ENCODE data around the gene MYH15. TPM values are rescaled to one million over a fixed set of nuclear protein-coding genes. Genes with fewer than 3 reads are reported as not detected.
"Not testable (repeated sequence)": the region's sequence is repeated elsewhere in the genome, so short reads cannot be mapped to it uniquely, and the experiment has no call there.

Gene MYH15
- total RNA-seq, 1 donor from 2014 or later, result 0.49 TPM

DNA sequence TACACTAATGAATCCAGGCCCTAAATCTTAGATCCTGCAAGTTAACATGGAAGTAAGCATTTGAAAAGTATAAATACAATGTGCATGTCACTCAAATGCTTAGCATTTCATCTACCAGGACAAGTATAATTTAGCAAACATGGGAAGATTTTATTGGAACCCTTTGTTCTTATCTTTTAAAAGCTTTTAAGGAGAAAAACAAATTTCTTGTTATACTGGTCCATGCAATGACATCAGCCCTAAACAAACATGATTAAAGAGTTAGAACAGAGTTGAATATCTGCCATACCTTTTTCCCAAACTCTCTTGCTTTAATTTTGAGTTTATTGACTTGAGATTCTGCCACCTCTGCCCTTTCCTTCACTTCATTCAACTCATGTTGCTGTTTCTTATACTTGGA, 127.1 kb downstream of the MYH15 start:
- no peak for DNase-seq

DNA sequence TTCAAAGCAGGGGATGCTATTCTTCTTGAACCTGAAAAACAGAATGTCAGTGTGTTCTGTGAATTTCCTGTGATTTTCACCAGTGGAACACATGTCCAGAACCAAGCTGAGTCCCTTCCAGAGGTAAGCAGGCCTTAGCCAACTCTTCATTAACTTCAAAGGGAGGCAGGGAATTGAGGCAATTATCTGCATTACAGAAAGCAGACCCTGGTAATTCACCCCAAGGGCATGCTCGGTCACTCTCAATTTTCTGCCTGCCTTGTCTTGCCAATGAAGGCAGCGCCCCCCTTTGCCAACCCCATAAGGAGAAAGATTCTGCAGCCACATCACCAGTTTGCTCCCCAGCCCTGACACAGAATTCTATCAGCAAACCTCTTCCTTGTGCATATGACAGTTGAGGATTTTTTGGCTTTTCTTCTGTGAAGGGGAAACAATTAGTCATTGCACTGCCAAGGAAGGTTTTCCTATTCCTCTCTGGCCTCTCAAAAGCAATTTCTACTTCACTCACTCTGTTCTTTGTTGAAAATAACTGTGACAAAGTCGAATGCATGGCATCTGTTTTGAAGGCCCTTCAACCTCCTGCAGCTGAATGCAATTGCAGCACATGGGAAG, 128.8 kb downstream of the MYH15 start:
- no peak for DNase-seq

DNA sequence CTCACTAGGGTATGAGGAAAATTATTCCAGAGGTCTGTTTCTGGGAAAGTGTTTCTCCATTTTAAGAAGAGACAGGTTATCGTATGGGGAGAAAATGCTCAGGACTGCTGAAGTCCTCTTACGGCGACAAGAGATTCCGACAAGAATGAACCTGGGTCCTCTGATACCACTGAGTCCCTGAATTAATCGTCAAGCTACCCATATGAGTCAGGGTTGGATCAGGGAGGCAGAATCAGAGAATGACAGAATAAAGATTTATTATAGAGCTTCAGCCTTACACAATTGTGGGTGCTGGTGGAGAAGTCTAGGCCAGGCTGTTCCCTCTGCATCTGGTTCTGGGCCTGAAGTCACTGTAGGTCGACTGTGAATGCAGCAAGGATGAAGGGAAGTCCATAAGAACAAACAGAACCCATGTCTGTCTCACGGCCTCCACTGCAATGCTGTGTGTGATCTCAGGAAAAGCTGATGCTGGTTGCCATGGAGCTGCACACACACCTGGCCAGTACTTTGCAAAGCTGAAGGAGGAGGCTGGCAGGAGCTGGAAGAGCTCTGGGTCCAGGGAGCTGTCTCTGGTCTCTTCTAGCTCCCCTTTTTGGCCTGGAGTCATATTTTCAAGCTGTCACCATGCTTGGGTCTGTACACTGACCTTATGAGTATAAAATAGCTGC, 130.1 kb downstream of the MYH15 start:
- DNase-seq, result no peak

DNA sequence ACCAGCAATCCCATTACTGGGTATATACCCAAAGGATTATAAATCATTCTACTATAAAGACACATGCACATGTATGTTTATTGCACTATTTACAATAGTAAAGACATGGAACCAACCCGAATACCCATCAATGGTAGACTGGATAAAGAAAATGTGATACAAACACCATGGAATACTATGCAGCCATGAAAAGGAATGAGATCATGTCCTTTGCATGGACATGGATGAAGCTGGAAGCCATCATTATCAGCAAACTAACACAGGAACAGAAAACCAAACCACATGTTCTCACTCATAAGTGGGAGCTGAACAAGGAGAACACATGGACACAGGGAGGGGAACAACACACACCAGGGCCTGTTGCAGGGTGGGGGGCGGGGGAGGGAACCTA, 131.4 kb downstream of the MYH15 start:
- DNase-seq, result not testable (repeated sequence)

DNA sequence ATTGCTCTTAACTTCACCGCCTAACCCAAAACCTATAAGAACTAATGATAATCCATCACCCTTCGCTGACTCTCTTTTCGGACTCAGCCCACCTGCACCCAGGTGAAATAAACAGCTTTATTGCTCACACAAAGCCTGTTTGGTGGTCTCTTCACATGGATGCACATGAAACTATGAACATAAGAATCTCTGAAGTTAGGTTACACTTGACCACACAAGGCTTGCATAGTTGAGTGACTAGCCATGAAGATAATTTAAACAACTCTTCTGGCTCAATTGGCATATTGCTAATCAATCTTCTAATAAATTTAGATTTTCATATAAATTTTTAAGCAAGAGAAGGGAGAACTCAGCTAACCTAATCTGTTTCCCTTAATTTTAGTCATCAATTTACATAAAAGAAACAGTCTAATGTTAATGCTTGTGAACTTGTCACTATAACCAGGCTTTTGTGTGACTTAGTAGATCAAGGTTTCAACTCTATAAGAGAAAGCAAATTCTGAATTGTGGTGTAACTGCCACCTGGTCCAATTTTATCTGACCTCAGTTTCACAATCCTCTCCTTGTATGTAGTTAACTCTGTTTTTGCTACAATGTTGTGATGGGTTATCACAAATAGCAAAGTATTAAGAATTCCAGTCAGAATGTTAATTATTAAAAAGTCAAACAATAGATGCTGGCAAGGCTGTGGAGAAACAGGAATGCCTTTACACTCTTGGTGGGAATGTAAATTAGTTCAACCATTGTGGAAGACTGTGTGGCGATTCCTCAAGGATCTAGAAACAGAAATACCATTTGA, 132.0 kb downstream of the MYH15 start:
- DNase-seq, result no peak

DNA sequence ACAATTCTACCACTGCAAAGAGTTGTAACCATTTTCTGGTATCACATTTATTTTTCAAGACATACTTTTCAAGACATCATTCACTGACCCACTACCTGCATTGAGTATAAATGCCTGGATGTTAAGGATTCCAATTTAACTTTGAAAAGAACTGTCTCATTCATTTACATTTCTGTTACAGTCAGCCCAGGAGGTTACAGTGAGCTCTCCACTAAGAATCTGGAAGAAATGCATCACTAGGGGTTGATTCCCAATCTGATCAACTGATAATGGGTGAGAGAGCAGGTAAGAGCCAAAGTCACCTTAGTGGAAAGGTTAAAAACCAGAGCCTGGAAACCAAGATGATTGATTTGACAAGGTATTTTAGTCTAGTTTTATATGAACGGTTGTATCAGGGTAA, 133.0 kb downstream of the MYH15 start:
- no peak for DNase-seq

DNA sequence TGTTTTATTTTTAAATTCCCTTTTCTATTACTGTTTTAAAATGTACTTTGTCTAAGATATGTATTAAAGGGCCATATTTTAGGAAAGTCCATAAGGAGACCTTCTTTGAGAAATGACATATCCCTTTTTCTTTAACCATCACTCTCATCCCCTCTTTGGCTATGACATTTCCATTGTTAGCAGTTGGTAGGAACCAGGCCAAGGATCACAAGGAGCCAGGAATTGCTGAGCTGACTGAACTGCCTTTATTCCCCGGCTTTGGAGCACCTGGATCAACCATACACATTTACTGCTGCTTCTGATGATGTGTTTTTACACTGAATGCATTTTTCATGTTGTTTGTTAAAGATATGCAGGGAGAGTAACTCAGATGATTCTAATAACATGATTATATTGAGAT, 134.4 kb downstream of the MYH15 start:
- no peak for DNase-seq

DNA sequence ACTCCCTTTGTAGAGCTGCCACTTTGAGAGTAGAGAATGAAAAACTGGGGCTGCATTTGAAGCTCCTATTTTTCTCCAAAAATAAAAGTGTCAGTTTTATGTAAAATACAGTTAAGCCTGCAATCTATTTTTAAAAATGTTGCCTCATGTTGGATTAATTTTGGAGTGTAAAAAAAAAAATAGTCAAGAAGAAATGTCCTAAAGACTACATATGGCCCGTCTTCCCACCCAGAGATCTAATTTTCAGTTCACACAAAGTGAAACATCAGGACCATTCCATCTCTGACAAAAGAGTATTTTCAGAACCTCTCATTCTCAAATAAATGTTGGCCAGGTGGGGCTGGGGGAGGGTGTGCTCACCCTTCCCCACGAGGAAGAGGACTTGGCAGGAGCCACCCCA, 151.4 kb downstream of the MYH15 start:
- DNase-seq, result no peak

DNA sequence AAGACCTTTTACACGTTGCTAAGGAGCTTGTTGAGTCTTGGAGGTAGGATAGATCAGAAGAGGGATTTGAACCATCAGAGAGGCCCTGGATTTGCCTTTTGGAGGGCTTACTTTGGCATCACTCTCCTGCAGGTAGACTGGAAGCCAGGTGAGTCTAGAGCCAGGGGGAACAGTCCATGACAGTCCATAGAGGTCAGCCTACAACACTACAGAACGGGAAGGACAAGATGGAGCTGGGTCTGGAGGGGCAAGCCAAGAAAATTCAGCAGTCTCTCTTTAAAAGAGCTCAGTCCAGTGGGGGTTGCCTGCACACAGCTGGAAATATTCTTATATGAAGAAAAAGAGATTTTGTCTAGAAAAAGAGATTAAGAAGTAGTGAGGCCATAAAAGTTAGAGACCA, 153.4 kb downstream of the MYH15 start:
- DNase-seq, result no peak

DNA sequence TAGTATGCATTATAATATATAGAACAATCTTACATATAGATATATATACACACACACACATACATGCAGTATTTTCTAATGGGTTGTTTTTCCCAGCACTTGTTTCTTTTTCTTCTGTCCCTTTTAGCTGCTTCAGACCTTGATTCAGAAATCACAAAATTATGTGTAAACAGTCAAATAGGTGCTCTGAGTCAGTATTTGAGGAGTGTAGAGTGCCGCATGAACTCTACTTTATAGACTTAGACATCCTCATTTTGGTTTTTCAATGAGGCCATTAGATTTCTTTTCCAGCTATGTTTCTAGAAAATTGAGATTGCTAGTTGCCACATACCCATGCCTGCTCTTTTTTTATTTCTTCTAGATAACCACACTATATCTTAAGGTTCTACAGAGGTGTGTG, 155.8 kb downstream of the MYH15 start:
- no peak for DNase-seq

DNA sequence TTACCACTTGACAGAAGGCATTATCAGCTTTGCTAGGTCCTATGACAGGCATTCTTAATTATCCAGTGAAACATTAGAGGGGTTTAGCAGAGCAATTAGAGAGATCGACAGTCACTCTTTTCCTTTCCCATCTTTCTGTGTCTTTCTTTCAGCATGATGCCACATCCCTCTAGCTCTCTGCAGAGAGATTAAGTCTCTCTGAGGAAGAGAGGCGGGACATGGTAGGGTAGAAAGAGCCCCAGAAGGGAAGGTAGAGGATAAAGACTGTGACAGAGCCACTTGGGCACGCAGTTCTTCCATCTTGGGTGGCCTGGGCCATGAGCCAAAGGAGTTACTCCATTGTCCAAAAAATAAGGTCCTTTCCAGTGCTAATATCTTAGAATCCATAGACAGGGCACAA, 158.2 kb downstream of the MYH15 start:
- no peak for DNase-seq

DNA sequence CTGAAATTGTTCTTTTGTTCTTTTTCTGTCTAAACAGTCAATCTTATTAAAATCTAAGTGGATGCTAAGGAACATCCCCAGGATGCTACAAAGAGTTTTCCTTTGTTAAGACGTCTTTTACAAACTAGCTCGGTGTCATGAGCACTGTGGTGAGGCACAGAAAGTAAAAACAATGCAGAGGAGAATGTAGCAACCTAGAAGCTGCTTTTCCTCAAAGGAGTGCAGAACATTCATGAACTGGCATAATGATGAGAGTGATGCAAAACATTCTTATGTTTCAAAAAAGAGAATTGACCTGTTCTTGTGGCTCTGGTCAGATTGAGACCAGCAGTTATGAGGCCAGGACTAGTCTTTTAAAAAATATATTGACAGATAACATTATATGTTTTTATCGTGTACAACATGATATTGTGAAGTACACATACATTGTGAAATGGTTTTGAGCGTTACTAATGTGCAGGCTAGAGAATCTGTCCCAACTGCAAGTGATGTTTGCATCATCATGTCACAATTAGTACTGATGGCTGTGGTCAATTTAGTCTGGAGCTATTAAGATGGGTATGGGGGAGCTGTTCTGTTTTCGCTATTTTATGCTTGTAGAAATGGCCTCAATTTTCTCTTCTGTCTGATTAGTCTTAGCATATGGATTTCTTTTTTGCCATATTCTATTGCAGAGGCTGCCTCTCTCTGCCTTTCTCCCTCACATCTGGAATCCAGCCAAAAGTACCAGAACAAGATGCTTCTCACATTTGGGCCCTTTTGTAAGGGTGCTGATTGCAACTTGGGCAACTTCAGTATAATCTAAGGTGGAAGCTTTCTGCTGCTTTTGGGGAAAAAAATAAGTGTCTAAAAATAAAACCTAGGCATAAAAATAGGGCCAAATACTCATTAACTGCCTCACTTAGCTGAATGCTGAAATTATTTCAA, 163.8 kb downstream of the MYH15 start:
- no peak for DNase-seq

DNA sequence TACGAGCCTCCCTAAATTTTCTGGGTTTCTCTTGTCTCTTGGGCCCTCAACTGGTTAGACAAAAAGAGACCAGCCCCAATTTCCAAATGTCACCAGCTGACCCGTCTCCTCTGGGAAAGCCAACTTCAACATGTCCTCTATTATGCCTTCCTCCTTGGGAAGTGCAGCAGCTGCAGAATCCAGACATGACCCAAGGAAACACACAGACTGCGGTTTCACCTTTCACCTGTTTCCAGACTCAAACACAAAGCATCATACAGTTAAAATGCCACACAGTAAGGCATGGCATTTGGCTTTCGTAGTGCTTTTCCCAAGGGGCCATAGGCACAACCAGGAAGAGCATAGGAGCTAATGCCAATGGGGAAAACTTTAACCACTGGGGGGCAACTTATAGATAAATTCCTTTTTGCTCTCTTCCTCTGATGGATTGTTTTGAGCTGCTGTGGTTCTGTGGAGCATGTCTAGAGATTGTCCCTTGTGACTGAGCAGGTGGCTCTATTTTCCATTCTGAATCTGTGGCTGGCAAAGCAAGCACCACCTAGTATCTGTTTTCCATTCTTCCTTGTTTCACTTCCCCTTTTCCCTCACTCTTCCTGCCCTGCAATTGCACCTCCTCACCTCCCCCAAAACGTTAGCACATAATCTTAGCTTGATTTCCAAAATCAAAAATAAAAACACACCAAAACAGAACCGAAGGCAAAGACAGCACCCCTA, 164.7 kb downstream of the MYH15 start:
- DNase-seq, result no peak

DNA sequence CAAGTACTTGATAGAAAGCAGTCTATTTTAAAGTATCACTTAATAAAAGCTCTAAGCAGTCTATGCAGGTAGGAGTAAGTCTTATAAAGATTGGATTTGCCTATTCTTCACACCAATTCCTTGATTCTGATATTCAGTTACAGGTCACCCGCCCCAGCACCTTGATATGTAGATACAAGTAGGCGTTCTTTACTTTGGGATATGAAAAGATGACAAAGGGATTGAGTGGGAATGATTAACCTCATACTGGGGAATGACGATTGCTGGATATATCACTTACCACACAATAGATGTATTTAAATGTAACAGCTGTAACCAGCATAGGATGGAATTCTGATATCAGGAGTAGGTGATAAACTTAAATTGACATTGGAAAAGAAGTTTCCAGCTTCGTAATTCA, 166.9 kb downstream of the MYH15 start:
- DNase-seq, result no peak

DNA sequence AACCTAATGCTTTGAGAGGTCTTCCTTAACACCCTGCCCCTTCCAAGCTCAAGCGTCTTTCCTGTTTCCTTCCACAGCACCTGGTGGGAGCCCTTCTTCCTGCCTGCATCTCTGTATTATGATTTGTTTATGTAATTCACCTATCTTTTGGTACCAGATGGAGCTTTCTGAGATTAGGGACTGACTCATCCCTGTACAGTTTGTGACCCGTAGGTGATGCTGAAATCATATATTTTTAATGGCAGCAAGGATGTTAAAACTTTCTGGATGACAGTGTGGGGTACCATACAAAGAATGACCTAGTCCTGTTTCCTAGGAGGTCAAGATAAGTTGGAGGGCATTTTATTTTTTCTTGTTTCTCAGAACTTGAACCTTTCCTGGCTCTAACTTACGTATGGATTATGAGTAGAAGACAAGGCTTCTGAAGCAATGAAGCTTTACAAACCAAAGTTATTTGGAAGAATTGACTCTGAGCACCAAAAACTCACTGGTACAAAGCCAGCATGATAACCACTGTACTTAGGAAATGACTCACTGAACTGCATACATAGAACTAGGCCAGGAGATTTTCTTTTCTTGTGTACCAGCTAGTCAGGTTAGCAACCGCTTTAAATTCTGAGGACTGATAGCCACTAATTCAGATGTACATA, 167.4 kb downstream of the MYH15 start:
- no peak for DNase-seq

DNA sequence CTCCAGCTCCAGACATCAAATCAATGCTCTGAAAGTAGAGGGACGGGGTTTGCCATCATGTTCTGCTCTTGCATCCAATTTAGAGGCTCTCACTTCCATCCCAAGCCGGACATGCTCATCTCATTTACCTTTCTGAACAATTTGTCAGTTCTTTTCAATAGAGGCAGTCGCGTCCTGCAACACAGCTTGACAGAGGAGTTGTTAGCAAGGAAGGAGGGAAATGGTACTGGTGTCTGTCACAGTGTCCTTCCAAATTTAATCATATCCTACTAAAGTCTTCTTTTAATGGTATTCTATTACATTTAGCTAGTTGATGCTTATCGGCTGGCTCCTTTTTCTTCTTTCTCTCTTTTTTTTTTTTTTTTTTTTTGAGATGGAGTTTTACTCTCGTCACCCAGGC, 168.5 kb downstream of the MYH15 start:
- no peak for DNase-seq

DNA sequence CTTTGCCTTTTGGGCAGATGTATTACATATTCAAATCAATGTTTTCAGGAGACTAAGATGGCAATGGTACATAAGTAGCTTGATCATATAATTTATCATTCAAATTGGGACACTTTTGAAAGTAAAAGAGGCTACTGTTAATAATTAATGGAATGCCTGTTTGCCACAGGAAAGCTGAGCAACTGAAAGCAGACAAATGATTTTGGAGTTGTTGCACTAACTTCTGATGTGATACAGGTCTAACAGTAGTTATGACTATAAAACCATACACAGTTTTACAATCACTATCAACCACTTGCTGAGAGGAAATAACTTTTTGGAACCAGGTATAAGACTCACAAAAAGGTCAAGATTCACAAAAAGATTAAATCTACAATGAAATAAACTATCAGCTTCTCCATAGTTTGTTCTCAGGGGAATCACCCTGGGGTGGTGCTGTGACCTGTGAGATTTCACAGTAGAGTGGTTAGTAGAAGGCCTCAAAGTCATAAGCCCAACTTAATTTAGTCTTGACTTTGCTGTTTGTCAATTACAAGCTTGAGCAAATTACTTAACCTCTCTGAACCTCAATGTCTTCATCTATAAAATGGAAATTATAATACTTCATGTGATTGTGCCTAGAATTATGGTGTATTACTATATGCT, 171.4 kb downstream of the MYH15 start:
- no peak for DNase-seq

DNA sequence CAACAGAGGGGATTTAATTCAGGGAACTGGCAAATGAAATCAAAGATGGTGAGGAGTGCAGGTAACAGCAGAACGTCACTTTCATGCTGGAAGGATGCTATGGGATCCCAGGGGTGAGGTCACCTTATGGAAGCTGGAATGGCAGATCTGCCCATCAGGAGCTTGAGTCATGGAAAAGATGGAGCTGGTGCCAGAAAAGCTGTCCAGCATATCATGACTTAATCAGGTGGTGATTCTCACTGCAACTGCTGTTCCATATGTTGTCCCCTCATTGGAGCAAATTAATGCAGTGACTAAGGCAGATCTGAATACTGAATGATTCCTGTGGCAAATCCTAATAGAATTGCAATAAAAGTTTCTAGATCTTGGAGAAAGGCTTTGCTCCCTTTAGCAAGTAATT, 175.7 kb downstream of the MYH15 start:
- no peak for DNase-seq

DNA sequence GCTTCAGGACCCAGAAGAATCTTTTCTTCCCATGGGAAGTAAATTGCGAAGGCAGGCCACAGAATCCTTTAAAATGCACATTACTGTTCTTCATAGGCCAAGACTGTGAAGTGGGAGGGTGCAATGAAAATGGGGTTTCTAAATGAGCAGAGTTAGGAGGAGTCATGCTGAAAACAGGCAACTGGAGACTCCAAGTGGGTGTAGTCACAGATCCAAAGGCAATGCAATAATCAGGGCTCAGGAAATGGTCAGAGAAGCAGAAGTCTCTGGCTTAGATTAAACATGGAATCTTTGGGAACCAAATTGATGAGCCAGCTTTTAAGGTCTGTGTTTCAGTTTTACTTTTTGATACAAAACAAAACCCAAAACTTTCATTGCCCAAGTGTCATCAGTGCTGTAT, 176.4 kb downstream of the MYH15 start:
- no peak for DNase-seq

DNA sequence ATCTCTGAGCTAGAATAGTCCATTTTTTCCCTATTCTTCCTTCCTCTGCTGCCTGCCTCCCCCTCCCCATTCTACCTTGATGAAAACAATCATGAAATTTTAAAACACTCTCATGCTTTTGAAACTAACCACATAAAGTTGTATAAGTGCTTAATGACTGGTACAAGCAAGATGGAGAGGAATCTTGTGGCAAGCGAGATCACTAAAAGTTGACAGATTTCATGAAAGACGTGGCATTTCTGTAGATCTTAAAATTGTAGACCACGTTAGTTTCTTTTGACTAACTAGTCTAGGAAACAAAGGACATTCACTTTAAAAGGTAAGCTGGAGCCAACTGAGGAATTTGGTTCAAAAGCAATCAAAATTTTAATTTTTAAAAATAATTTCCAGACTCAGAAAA, 178.6 kb downstream of the MYH15 start:
- DNase-seq, result no peak

All from skin of body (tissue), 2 donors.